H1 (cell line): Measurements from ENCODE around the gene IFT74. TPM values are rescaled to one million over a fixed set of nuclear protein-coding genes. Genes with fewer than 3 reads are reported as not detected.
A peak's percentile ranks its signal among the peaks of the same experiment; 100 is the strongest.

ENCODE experiments used
- CBX5 ChIP-seq: fragments of 300-800, 300-1000 bp; sonication (generic); IDR thresholded peaks from 2 replicates; pipeline ENCODE4 v1.7.1; 2016; ENCODE audit warnings: antibody characterized with exemption, low read length, low read depth
- CREB1 ChIP-seq: IDR thresholded peaks from 2 replicates; pipeline ENCODE4 v1.6.1; 2012; ENCODE audit warnings: inconsistent platforms
- EGR1 ChIP-seq: IDR thresholded peaks from 2 replicates; pipeline ENCODE4 v1.6.1; 2011; ENCODE audit warnings: low read depth, low read length, borderline replicate concordance
- EZH2 ChIP-seq: fragments of 200-600 bp; sonication (generic); IDR thresholded peaks from 2 replicates; pipeline ENCODE4 v1.7.1; 2012; ENCODE audit warnings: low read depth, mild to moderate bottlenecking, moderate library complexity, low read length, inconsistent platforms; ENCODE audit not compliant: severe bottlenecking
- HDAC2 ChIP-seq, 2 experiments: fragments of 300-600 bp in 1 of 2; sonication (generic) in 1 of 2; IDR thresholded peaks; 2 replicates each; pipeline ENCODE4 v1.6.1; 2011 to 2012; ENCODE audit warnings: low read depth in 2 of 2, low read length in 2 of 2, mild to moderate bottlenecking in 2 of 2, moderate library complexity in 2 of 2, borderline replicate concordance in 1 of 2, inconsistent platforms in 1 of 2
- JUN ChIP-seq: IDR thresholded peaks from 2 replicates; pipeline ENCODE4 v1.6.1; 2011; ENCODE audit warnings: low read depth, mild to moderate bottlenecking, improper control_type of control experiment, low read length
- KDM4A ChIP-seq: IDR thresholded peaks from one replicate; pipeline ENCODE4 v1.7.1; 2012; ENCODE audit warnings: low read depth, mild to moderate bottlenecking, moderate library complexity, low read length, inconsistent platforms; ENCODE audit not compliant: severe bottlenecking
- MAFK ChIP-seq: IDR thresholded peaks from 2 replicates; pipeline ENCODE4 v1.6.1; 2012; ENCODE audit warnings: low read depth, mild to moderate bottlenecking, improper control_type of control experiment, low read length
- NANOG ChIP-seq: IDR thresholded peaks from 2 replicates; pipeline ENCODE4 v1.6.1; 2011; ENCODE audit warnings: low read length, low read depth, mild to moderate bottlenecking, inconsistent platforms; ENCODE audit not compliant: insufficient read depth, poor library complexity, severe bottlenecking
- RBBP5 ChIP-seq: IDR thresholded peaks from 2 replicates; pipeline ENCODE4 v1.7.1; 2012; ENCODE audit warnings: low read depth, mild to moderate bottlenecking, inconsistent platforms, low read length, moderate library complexity, borderline replicate concordance
- RNF2 ChIP-seq: fragments of 200-900, 300-1000 bp; sonication (generic); IDR thresholded peaks from 2 replicates; pipeline ENCODE4 v1.7.1; 2016; ENCODE audit warnings: borderline replicate concordance, low read depth, mild to moderate bottlenecking, antibody characterized with exemption, low read length; ENCODE audit not compliant: poor library complexity, severe bottlenecking; ENCODE audit errors: missing control alignments
- RXRA ChIP-seq: IDR thresholded peaks from 2 replicates; pipeline ENCODE4 v1.6.1; 2011; ENCODE audit warnings: low read depth, mild to moderate bottlenecking, low read length, moderate library complexity; ENCODE audit not compliant: insufficient read depth
- SAP30 ChIP-seq: fragments of 300-600 bp; sonication (generic); IDR thresholded peaks from 2 replicates; pipeline ENCODE4 v1.7.1; 2012; ENCODE audit warnings: low read length, moderate library complexity, mild to moderate bottlenecking, inconsistent platforms; ENCODE audit not compliant: insufficient read depth, insufficient replicate concordance
- SIX5 ChIP-seq: IDR thresholded peaks from 2 replicates; pipeline ENCODE4 v1.6.1; 2011; ENCODE audit warnings: mild to moderate bottlenecking, low read depth, low read length
- SP2 ChIP-seq: IDR thresholded peaks from 2 replicates; pipeline ENCODE4 v1.6.1; 2012; ENCODE audit warnings: mild to moderate bottlenecking, low read length, inconsistent platforms
- TAF1 ChIP-seq: IDR thresholded peaks from 2 replicates; pipeline ENCODE4 v1.6.1; 2011; ENCODE audit warnings: mild to moderate bottlenecking, low read depth, low read length
- TAF7 ChIP-seq: optimal IDR thresholded peaks from 2 replicates; pipeline ENCODE3; 2011; ENCODE audit warnings: low read depth, mild to moderate bottlenecking, inconsistent platforms, low read length, moderate library complexity, borderline replicate concordance
- polyA plus RNA-seq, 7 experiments: library from polyadenylated mRNA; depleted of rRNA in 3 of 7; stranded (reverse) in 5 of 7; unstranded in 2 of 7; fragments of >200 nt in 5 of 7; fragments of 200-250 nt in 2 of 7; gene quantifications; 1 replicate in 5 of 7; 2 replicates in 1 of 7; 4 replicates in 1 of 7; pipeline versions ENCODE4 v1.2.1 to v1.2.3, GENCODE V29; 2011 to 2013; ENCODE audit warnings: missing spikeins in 2 of 7, mixed read lengths in 2 of 7
- total RNA-seq: library from RNA; stranded (reverse); fragmentation: NEBNext Ultra II Directional; extraction: Animal tissue kit (Norgen Biotek cat#: 25700); gene quantifications from 2 replicates; pipeline ENCODE4 v1.2.1, GENCODE V29; 2021
- TF ChIP-seq, protein P1 (sequence below): IDR thresholded peaks from 2 replicates; pipeline ENCODE4 v1.6.1; 2011; ENCODE audit warnings: low read length, improper control_type of control experiment

IFT74 gene
- total and polyA plus RNA-seq, 2 of the 8 experiments (the other 6 are each of a cell fraction or from before 2014, with no cell fraction given) = 4.4 to 17.8 TPM

DNA sequence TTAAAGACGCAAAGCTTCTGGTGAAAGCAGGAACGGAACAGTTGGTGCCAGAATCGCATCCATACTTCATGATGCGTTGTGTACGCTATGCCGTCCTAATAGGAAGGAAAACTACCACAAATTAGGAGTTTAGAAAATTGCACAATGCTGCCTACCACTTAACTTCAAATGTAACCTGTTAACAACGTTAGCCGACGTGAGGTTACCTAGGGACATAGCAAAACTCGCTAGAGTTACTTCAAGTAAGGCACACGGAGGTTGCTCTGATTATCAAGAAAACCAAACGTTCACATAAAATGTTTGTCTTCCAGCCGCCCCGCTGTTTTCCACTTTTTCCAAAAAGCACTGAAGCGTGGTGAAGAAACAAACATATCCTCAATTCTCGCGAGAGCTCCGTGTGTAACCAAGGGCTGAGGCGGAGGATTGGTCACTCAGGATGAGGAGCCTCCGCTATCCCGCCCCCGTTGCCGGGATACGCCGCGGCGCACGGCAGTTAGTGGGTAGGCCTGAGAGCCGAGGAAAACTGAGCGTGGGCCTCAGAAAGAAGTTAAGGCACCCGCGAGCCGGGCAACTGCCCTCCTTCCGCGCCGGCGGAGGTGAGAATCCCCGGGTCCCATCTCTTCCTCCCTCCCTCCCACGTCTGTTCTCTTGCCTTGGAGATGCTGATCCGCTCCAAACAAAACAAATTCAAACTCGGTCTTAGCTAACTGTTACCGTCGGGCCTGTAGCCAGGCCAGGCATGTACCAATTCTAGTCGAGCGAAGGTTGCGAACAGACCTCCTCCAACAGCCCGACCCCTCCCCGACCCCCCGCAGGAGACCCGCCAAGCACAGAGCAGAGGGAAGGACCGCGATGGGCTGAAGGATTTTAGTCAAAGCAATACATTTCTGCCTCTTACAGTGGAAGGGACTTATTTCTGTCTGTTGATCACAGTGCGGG, at the start of gene IFT74 (continued):
- TF ChIP-seq JUN = no peak
- TF ChIP-seq TAF7 = peak; percentile 30
- TF ChIP-seq RNF2 = no peak
- TF ChIP-seq NANOG = no peak
- TF ChIP-seq EZH2 = no peak
- TF ChIP-seq CREB1 = no peak
- TF ChIP-seq SIX5 = no peak
- no peak for TF ChIP-seq SP2
- TF ChIP-seq TAF1 = peak; percentile 83
- no peak for TF ChIP-seq MAFK
- TF ChIP-seq CBX5 = no peak
- peak; percentile 95 for TF ChIP-seq RBBP5
- no peak for TF ChIP-seq RXRA
- TF ChIP-seq HDAC2 (IDR thresholded peaks at IDR 0.05; ENCODE audit: borderline replicate concordance in 1 of 2, low read depth in 2 of 2, low read length in 2 of 2) = 0 out of 4 replicates have a peak, but pooled peaks of 1 of the 2 experiments have one; percentile 66
- no peak for TF ChIP-seq EGR1
- no peak for TF ChIP-seq SAP30
- TF ChIP-seq, protein P1, sequence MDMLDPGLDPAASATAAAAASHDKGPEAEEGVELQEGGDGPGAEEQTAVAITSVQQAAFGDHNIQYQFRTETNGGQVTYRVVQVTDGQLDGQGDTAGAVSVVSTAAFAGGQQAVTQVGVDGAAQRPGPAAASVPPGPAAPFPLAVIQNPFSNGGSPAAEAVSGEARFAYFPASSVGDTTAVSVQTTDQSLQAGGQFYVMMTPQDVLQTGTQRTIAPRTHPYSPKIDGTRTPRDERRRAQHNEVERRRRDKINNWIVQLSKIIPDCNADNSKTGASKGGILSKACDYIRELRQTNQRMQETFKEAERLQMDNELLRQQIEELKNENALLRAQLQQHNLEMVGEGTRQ = no peak
- TF ChIP-seq KDM4A = peak; percentile 54
